GM21515 (cell line): ENCODE results near the gene PPIP5K1.

Source experiments
- ATAC-seq: cut with Tn5 transposase; IDR thresholded peaks from one replicate; pipeline ENCODE4 v1.9.1; 2021; ENCODE audit not compliant: unreplicated experiment

The PPIP5K1 gene

GRCh38 chr15:43518197-43518761 is 71.7 kb downstream of the PPIP5K1 start:
- no peak for ATAC-seq

- no peak for ATAC-seq
These were observed 72.4 kb downstream of the PPIP5K1 start, which contains the start of gene MAP1A for GRCh38 chr15:43517354-43518196. Gene MAP1A (plus strand): TSS chr15:43517608. CDS start chr15:43521474, 3,866 bp downstream.

- ATAC-seq: no peak
These were observed 73.1 kb downstream of the PPIP5K1 start for GRCh38 chr15:43516801-43517353.

- ATAC-seq: no peak
These were observed 73.8 kb downstream of the PPIP5K1 start for GRCh38 chr15:43516185-43516584.

- ATAC-seq: no peak
These were observed 74.3 kb downstream of the PPIP5K1 start for GRCh38 chr15:43515741-43516140.

- ATAC-seq: no peak
These were observed 75.6 kb downstream of the PPIP5K1 start for GRCh38 chr15:43514241-43515057.

GRCh38 chr15:43513550-43513949 is 76.5 kb downstream of the PPIP5K1 start:
- no peak for ATAC-seq

- no peak for ATAC-seq
These were observed 78.8 kb downstream of the PPIP5K1 start for GRCh38 chr15:43511012-43511885.

- peak; percentile 97 for ATAC-seq
These were observed 79.6 kb downstream of the PPIP5K1 start for GRCh38 chr15:43510200-43511011.

- no peak for ATAC-seq
These were observed 80.3 kb downstream of the PPIP5K1 start for GRCh38 chr15:43509660-43510199.

- ATAC-seq: no peak
These were observed 80.9 kb downstream of the PPIP5K1 start for GRCh38 chr15:43508991-43509659.

GRCh38 chr15:43508421-43508820 is 81.6 kb downstream of the PPIP5K1 start:
- no peak for ATAC-seq

- ATAC-seq: no peak
These were observed 84.3 kb downstream of the PPIP5K1 start for GRCh38 chr15:43505738-43506137.

- no peak for ATAC-seq
These were observed 90.4 kb downstream of the PPIP5K1 start for GRCh38 chr15:43499635-43500034.

GRCh38 chr15:43498990-43499389 is 91.0 kb downstream of the PPIP5K1 start:
- no peak for ATAC-seq

GRCh38 chr15:43493703-43494472 is 96.1 kb downstream of the PPIP5K1 start:
- no peak for ATAC-seq

- peak; percentile 91 for ATAC-seq
These were observed 97.1 kb downstream of the PPIP5K1 start, which contains the start of gene TP53BP1 for GRCh38 chr15:43492673-43493601. Gene TP53BP1 (minus strand): TSS chr15:43493156. CDS start chr15:43493043, 113 bp downstream.
